ENCODE measurements around the gene GNG2. TPM values are rescaled to one million over a fixed set of nuclear protein-coding genes. Genes with fewer than 3 reads are reported as not detected.

Gene GNG2
- total RNA-seq, 1 experiment from 2014 or later, result 5.9 TPM

GRCh38 chr14:51867741-51868140 is 7.3 kb downstream of the GNG2 start:
- DNase-seq, result no peak
- Histone ChIP-seq H3K4me3 (ENCODE audit: insufficient read depth, low read depth, low read length) (no peak overlapping the region), H3K36me3 (replicated peaks; ENCODE audit: control insufficient read depth, insufficient read depth, low read length) (no peaks in the 10 kb centered on the region), H3K27me3 (ENCODE audit: control insufficient read depth, insufficient read depth, low read length) (no peaks in the 10 kb centered on the region)

GRCh38 chr14:51868405-51868804 is 8.0 kb downstream of the GNG2 start:
- H3K4me3 ChIP-seq (ENCODE audit: insufficient read depth, low read depth, low read length), result no peak overlapping the region
- no peaks in the 10 kb centered on the region for H3K36me3 ChIP-seq (replicated peaks; ENCODE audit: control insufficient read depth, insufficient read depth, low read length)
- H3K27me3 ChIP-seq (ENCODE audit: control insufficient read depth, insufficient read depth, low read length), result no peaks in the 10 kb centered on the region
- no peak for DNase-seq

GRCh38 chr14:51869411-51870100 is 9.1 kb downstream of the GNG2 start:
- Histone ChIP-seq H3K4me3 (ENCODE audit: insufficient read depth, low read depth, low read length) (no peak overlapping the region), H3K27me3 (ENCODE audit: control insufficient read depth, insufficient read depth, low read length) (no peaks in the 10 kb centered on the region), H3K36me3 (replicated peaks; ENCODE audit: control insufficient read depth, insufficient read depth, low read length) (no peaks in the 10 kb centered on the region)
- DNase-seq, result no peak

GRCh38 chr14:51870606-51871005 is 10.2 kb downstream of the GNG2 start:
- no peak overlapping the region for H3K4me3 ChIP-seq (ENCODE audit: insufficient read depth, low read depth, low read length)
- no peaks in the 10 kb centered on the region for H3K36me3 ChIP-seq (replicated peaks; ENCODE audit: control insufficient read depth, insufficient read depth, low read length)
- no peaks in the 10 kb centered on the region for H3K27me3 ChIP-seq (ENCODE audit: control insufficient read depth, insufficient read depth, low read length)
- no peak for DNase-seq

- Histone ChIP-seq H3K36me3 (replicated peaks; ENCODE audit: control insufficient read depth, insufficient read depth, low read length) (no peaks in the 10 kb centered on the region), H3K4me3 (ENCODE audit: insufficient read depth, low read depth, low read length) (no peak overlapping the region), H3K27me3 (ENCODE audit: control insufficient read depth, insufficient read depth, low read length) (no peaks in the 10 kb centered on the region)
- no peak for DNase-seq
Observed at GRCh38 chr14:51871846-51872245, 11.4 kb downstream of the GNG2 start.

GRCh38 chr14:51872396-51872795 is 12.0 kb downstream of the GNG2 start:
- Histone ChIP-seq H3K4me3 (ENCODE audit: insufficient read depth, low read depth, low read length) (no peak overlapping the region), H3K27me3 (ENCODE audit: control insufficient read depth, insufficient read depth, low read length) (no peaks in the 10 kb centered on the region), H3K36me3 (replicated peaks; ENCODE audit: control insufficient read depth, insufficient read depth, low read length) (no peaks in the 10 kb centered on the region)
- DNase-seq, result no peak

- Histone ChIP-seq H3K36me3 (replicated peaks; ENCODE audit: control insufficient read depth, insufficient read depth, low read length) (no peaks in the 10 kb centered on the region), H3K27me3 (ENCODE audit: control insufficient read depth, insufficient read depth, low read length) (no peaks in the 10 kb centered on the region), H3K4me3 (ENCODE audit: insufficient read depth, low read depth, low read length) (no peak overlapping the region)
- no peak for DNase-seq
Observed at GRCh38 chr14:51873221-51873893, 12.9 kb downstream of the GNG2 start.

GRCh38 chr14:51877810-51878209 is 17.4 kb downstream of the GNG2 start:
- H3K4me3 ChIP-seq (ENCODE audit: insufficient read depth, low read depth, low read length), result no peak overlapping the region
- H3K27me3 ChIP-seq (ENCODE audit: control insufficient read depth, insufficient read depth, low read length), result no peaks in the 10 kb centered on the region
- no peaks in the 10 kb centered on the region for H3K36me3 ChIP-seq (replicated peaks; ENCODE audit: control insufficient read depth, insufficient read depth, low read length)
- DNase-seq, result no peak

- DNase-seq, result no peak
- H3K27me3 ChIP-seq (ENCODE audit: control insufficient read depth, insufficient read depth, low read length), result no peaks in the 10 kb centered on the region
- no peak overlapping the region for H3K4me3 ChIP-seq (ENCODE audit: insufficient read depth, low read depth, low read length)
- H3K36me3 ChIP-seq (replicated peaks; ENCODE audit: control insufficient read depth, insufficient read depth, low read length), result no peaks in the 10 kb centered on the region
Observed at GRCh38 chr14:51879170-51879569, 18.8 kb downstream of the GNG2 start.

GRCh38 chr14:51880835-51881580 is 20.6 kb downstream of the GNG2 start:
- no peak for DNase-seq
- Histone ChIP-seq H3K36me3 (replicated peaks; ENCODE audit: control insufficient read depth, insufficient read depth, low read length) (no peaks in the 10 kb centered on the region), H3K4me3 (ENCODE audit: insufficient read depth, low read depth, low read length) (no peak overlapping the region), H3K27me3 (ENCODE audit: control insufficient read depth, insufficient read depth, low read length) (no peaks in the 10 kb centered on the region)

GRCh38 chr14:51881636-51882035 is 21.2 kb downstream of the GNG2 start:
- no peaks in the 10 kb centered on the region for H3K36me3 ChIP-seq (replicated peaks; ENCODE audit: control insufficient read depth, insufficient read depth, low read length)
- no peak for DNase-seq

GRCh38 chr14:51883232-51883631 is 22.8 kb downstream of the GNG2 start:
- H3K4me3 ChIP-seq (ENCODE audit: insufficient read depth, low read depth, low read length), result no peak overlapping the region
- no peaks in the 10 kb centered on the region for H3K36me3 ChIP-seq (replicated peaks; ENCODE audit: control insufficient read depth, insufficient read depth, low read length)
- DNase-seq, result no peak
- no peaks in the 10 kb centered on the region for H3K27me3 ChIP-seq (ENCODE audit: control insufficient read depth, insufficient read depth, low read length)

More at GRCh38 chr14:51881636-51882035, 21.2 kb downstream of the GNG2 start:
- no peaks in the 10 kb centered on the region for H3K27me3 ChIP-seq (ENCODE audit: control insufficient read depth, insufficient read depth, low read length)
- no peak overlapping the region for H3K4me3 ChIP-seq (ENCODE audit: insufficient read depth, low read depth, low read length)

- Histone ChIP-seq H3K4me3 (ENCODE audit: insufficient read depth, low read depth, low read length) (no peak overlapping the region), H3K27me3 (ENCODE audit: control insufficient read depth, insufficient read depth, low read length) (no peaks in the 10 kb centered on the region), H3K36me3 (replicated peaks; ENCODE audit: control insufficient read depth, insufficient read depth, low read length) (no peaks in the 10 kb centered on the region)
- no peak for DNase-seq
Observed at GRCh38 chr14:51884086-51884927, 23.9 kb downstream of the GNG2 start.

GRCh38 chr14:51889851-51890250 is 29.4 kb downstream of the GNG2 start:
- H3K36me3 ChIP-seq (replicated peaks; ENCODE audit: control insufficient read depth, insufficient read depth, low read length), result no peaks in the 10 kb centered on the region
- H3K4me3 ChIP-seq (ENCODE audit: insufficient read depth, low read depth, low read length), result no peak overlapping the region
- H3K27me3 ChIP-seq (ENCODE audit: control insufficient read depth, insufficient read depth, low read length), result no peaks in the 10 kb centered on the region
- DNase-seq, result no peak
